GM20431 (cell line): ENCODE data around the gene USP54.

Source experiments
- in situ Hi-C: fragments of 300-500 bp; cut with MseI, MboI; formaldehyde crosslinking; loops from one replicate; pipeline ENCODE4 v1.15.0; 2020; ENCODE audit warnings: low sequenced_read_pairs; ENCODE audit not compliant: unreplicated experiment

The USP54 gene

GRCh38 chr10:73485320-73485719 lies 105.8 kb downstream of the USP54 start:
- in situ Hi-C loops = no loop called here

- in situ Hi-C loops = no loop called here
These were observed 111.0 kb downstream of the USP54 start for GRCh38 chr10:73480158-73480557.

GRCh38 chr10:73478636-73479035 lies 112.5 kb downstream of the USP54 start:
- in situ Hi-C loops = no loop called here

- in situ Hi-C loops = no loop called here
These were observed 119.9 kb downstream of the USP54 start for GRCh38 chr10:73471226-73471625.

- in situ Hi-C loops = no loop called here
These were observed 121.6 kb downstream of the USP54 start for GRCh38 chr10:73469579-73469978.

GRCh38 chr10:73467206-73467605 lies 123.9 kb downstream of the USP54 start:
- in situ Hi-C loops = no loop called here

GRCh38 chr10:73465978-73466726 lies 125.0 kb downstream of the USP54 start:
- in situ Hi-C loops = no loop called here

- in situ Hi-C loops = no loop called here
These were observed 130.2 kb downstream of the USP54 start for GRCh38 chr10:73460897-73461296.

GRCh38 chr10:73459683-73460314 lies 131.3 kb downstream of the USP54 start:
- in situ Hi-C loops = no loop called here

GRCh38 chr10:73456187-73456890 lies 134.8 kb downstream of the USP54 start:
- in situ Hi-C loops = no loop called here

- in situ Hi-C loops = no loop called here
These were observed 142.0 kb downstream of the USP54 start for GRCh38 chr10:73449113-73449512.

GRCh38 chr10:73448384-73448783 lies 142.8 kb downstream of the USP54 start:
- in situ Hi-C loops = no loop called here
